Peyer's patch (tissue), 4 donors: ENCODE results near the gene ITGA8.

Experiments
- CTCF ChIP-seq, 6 experiments: fragments of 450-650 bp in 4 of 6; fragments of 200-600 bp in 2 of 6; sonication (generic) in 1 of 6; IDR thresholded peaks; one replicate each; pipeline ENCODE4 v1.5.1; 2017 to 2019; ENCODE audit warnings: antibody characterized with exemption in 6 of 6, mild to moderate bottlenecking in 3 of 6, moderate library complexity in 1 of 6
- POLR2A ChIP-seq, 2 donors: fragments of 450-650 bp; IDR thresholded peaks; one replicate each; pipeline ENCODE4 v1.5.1; 2017; ENCODE audit warnings: antibody characterized with exemption in 2 of 2, mild to moderate bottlenecking in 2 of 2, moderate library complexity in 2 of 2

DNA sequence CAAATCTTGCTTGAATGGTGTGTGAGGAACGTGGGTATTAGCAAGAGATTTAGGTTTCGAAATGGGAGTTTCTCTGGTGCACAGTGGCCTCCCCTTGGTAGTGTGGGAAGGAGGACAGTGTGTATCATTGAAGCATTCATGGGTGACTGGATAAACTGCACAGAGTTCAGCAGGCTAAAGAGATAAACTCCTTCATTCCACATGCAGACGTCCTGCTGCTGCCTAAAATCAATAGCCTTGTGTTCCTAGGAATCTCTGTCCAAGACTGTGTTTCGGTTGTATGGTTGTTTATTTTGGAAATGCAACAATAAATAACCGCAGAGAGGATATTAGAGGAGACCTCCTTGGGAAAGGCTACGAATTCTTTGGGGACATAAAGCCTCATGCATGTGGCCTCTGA, 247.7 kb downstream of the ITGA8 start:
- no peak for TF ChIP-seq CTCF (IDR thresholded peaks at IDR 0.05)
- TF ChIP-seq POLR2A (IDR thresholded peaks at IDR 0.05), result no peak
